ENCODE measurements around the gene MPST. TPM values are rescaled to one million over a fixed set of nuclear protein-coding genes. Genes with fewer than 3 reads are reported as not detected.
A peak's percentile ranks its signal among the peaks of the same experiment; 100 is the strongest.

Gene MPST

DNA sequence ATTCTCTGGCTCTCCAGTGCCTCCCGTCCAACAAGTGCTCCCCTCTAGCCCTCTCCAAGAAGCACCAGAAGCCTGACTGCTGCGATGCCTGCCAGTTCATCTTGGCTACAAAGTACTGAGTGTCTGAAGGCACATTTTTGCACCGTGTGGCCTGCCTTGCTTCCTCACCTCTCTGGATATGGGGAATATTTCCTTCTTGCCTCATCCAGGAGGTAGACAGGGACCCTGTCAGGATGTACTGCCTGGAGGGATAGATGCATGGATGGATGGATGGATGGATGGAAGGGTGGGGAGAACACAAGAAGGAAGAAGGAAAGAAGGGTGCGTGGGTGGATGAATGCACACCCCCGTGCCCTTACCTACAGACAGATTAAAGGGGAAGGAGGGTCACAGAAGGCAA lies 59.6 kb downstream of the MPST start:
- Histone ChIP-seq H3K9ac (ENCODE audit: low read depth, low read length, poor library complexity) (peak overlapping the region; percentile 47), H2BK5ac (ENCODE audit: low read length) (no peak overlapping the region), H3K23ac (ENCODE audit: low read depth, low read length, poor library complexity) (no peak overlapping the region), H3K27me3 (ENCODE audit: control insufficient read depth in 3 of 3, insufficient read depth in 3 of 3, low read depth in 1 of 3, low read length in 3 of 3) (peaks cover 0 to 51% (median 6%) of the 10 kb centered on the region in 3 experiments), H4K91ac (ENCODE audit: low read depth, low read length, poor library complexity) (no peak overlapping the region), H2BK12ac (ENCODE audit: low read length) (no peak overlapping the region), H3K18ac (ENCODE audit: low read length) (peak overlapping the region; percentile 36), H4K8ac (ENCODE audit: low read depth, low read length) (no peak overlapping the region), H3K14ac (ENCODE audit: low read length) (no peak overlapping the region), H3K79me1 (ENCODE audit: low read depth, low read length) (no peaks in the 10 kb centered on the region), H3K4me3 (ENCODE audit: low read length in 2 of 2) (no peak overlapping the region), H3K36me3 (replicated peaks in 1 of 2; ENCODE audit: control insufficient read depth in 2 of 2, insufficient read depth in 2 of 2, low read length in 2 of 2) (no peaks in the 10 kb centered on the region), H2AFZ (ENCODE audit: low read length) (no peak overlapping the region), H2BK15ac (ENCODE audit: low read length) (no peak overlapping the region), H3K9me3 (replicated peaks in 1 of 2; ENCODE audit: control insufficient read depth in 2 of 2, insufficient read depth in 1 of 2, low read depth in 1 of 2, low read length in 2 of 2) (peaks cover 0 to 2% of the 10 kb centered on the region in 2 donors), H3K4me1 (ENCODE audit: control insufficient read depth in 2 of 2, insufficient read depth in 1 of 2, low read depth in 1 of 2, low read length in 2 of 2) (peaks cover 0 to 6% of the 10 kb centered on the region in 2 donors), H2AK5ac (ENCODE audit: low read depth, low read length) (peak overlapping the region; percentile 8), H3K4ac (ENCODE audit: low read length) (peak overlapping the region; percentile 57), H3K27ac (replicated peaks; ENCODE audit: low read length) (no peak overlapping the region), H2BK120ac (ENCODE audit: low read depth, low read length) (no peak overlapping the region), H3K4me2 (ENCODE audit: insufficient read depth, low read length, poor library complexity, severe bottlenecking) (no peak overlapping the region)
- WGBS, 2 donors (ENCODE audit: extremely low coverage in 2 of 2, insufficient read length in 2 of 2, insufficient replicate concordance in 1 of 2), result no CpG with 5 or more reads among the region's 5 CpGs
- no peak for DNase-seq (ENCODE audit: low spot score)

Small RNAs within 50 kb of the gene (small RNA-seq; reads per million reads assigned to genes)
- not detected for gene RF00019 (ENCODE audit: insufficient read depth)
